HG03066 (cell line): ENCODE measurements around the gene PLEKHA1.
A peak's percentile ranks its signal among the peaks of the same experiment; 100 is the strongest.

ENCODE experiments used
- ATAC-seq: cut with Tn5 transposase; IDR thresholded peaks from one replicate; pipeline ENCODE4 v1.9.1; 2021; ENCODE audit warnings: low read depth; ENCODE audit not compliant: unreplicated experiment

The PLEKHA1 gene

GRCh38 chr10:122346326-122346950, 28.1 kb upstream of the PLEKHA1 start:
- ATAC-seq, result no peak

GRCh38 chr10:122347170-122347841, 27.2 kb upstream of the PLEKHA1 start:
- no peak for ATAC-seq

GRCh38 chr10:122348512-122348911, 26.0 kb upstream of the PLEKHA1 start:
- no peak for ATAC-seq

- ATAC-seq, result no peak
Measured at GRCh38 chr10:122348935-122349361, 25.6 kb upstream of the PLEKHA1 start.

- no peak for ATAC-seq
Measured at GRCh38 chr10:122349758-122350369, 24.6 kb upstream of the PLEKHA1 start.

- ATAC-seq, result no peak
Measured at GRCh38 chr10:122350893-122351292, 23.6 kb upstream of the PLEKHA1 start.

- no peak for ATAC-seq
Measured at GRCh38 chr10:122352817-122353525, 21.5 kb upstream of the PLEKHA1 start.

- no peak for ATAC-seq
Measured at GRCh38 chr10:122354383-122354782, 20.1 kb upstream of the PLEKHA1 start.

GRCh38 chr10:122357685-122358084, 16.8 kb upstream of the PLEKHA1 start:
- ATAC-seq, result no peak

GRCh38 chr10:122359621-122360020, 14.9 kb upstream of the PLEKHA1 start:
- ATAC-seq, result no peak

GRCh38 chr10:122361046-122361445, 13.5 kb upstream of the PLEKHA1 start:
- ATAC-seq, result no peak

GRCh38 chr10:122362031-122362592, 12.4 kb upstream of the PLEKHA1 start:
- no peak for ATAC-seq

- no peak for ATAC-seq
Measured at GRCh38 chr10:122362621-122363020, 11.9 kb upstream of the PLEKHA1 start.

GRCh38 chr10:122363311-122363710, 11.2 kb upstream of the PLEKHA1 start:
- ATAC-seq, result no peak

GRCh38 chr10:122363722-122364463, 10.6 kb upstream of the PLEKHA1 start:
- ATAC-seq, result no peak

GRCh38 chr10:122368502-122369254, 5.8 kb upstream of the PLEKHA1 start:
- no peak for ATAC-seq

GRCh38 chr10:122373108-122373507, 1.4 kb upstream of the PLEKHA1 start:
- no peak for ATAC-seq

GRCh38 chr10:122373721-122374120, 787 bp upstream of the PLEKHA1 start:
- ATAC-seq, result no peak

GRCh38 chr10:122374859-122375678, 561 bp downstream of the PLEKHA1 start:
- ATAC-seq, result peak; percentile 55
